H1 (cell line): ENCODE results near the gene CAMK2N2. TPM values are rescaled to one million over a fixed set of nuclear protein-coding genes. Genes with fewer than 3 reads are reported as not detected.
A peak's percentile ranks its signal among the peaks of the same experiment; 100 is the strongest.

Experiments used
- CTCF ChIA-PET: fragments of 300-600 bp; sonication (Branson Sonifier 250); formaldehyde crosslinking; loops from one replicate; lab custom pipeline; 2021; ENCODE audit not compliant: partially characterized antibody; lab: Charles Lee
- POLR2A ChIA-PET: fragments of 300-600 bp; sonication (Branson Sonifier 250); formaldehyde crosslinking; loops from one replicate; lab custom pipeline; 2021; ENCODE audit warnings: inconsistent platforms; ENCODE audit not compliant: partially characterized antibody; lab: Charles Lee
- DNase-seq, 2 experiments: peaks; one replicate each; pipeline versions ENCODE4 v3.0.0 to v3.0.0-alpha.2; 2010 to 2022; ENCODE audit warnings: low spot score in 2 of 2, low read depth in 1 of 2, mixed read lengths in 1 of 2
- FAIRE-seq: peaks from 2 replicates; lab custom pipeline; 2011; peaks lifted over from hg19 to GRCh38; lab: Jason Lieb, UNC
- H2AFZ ChIP-seq: 2 replicates; pipeline ENCODE4 v1.8.1; 2012; ENCODE audit warnings: low read length, inconsistent platforms
- H2AK5ac ChIP-seq: 2 replicates; pipeline ENCODE4 v1.6.1; 2013; ENCODE audit warnings: low read depth, low read length
- H2BK120ac ChIP-seq: replicated peaks from 2 replicates; pipeline ENCODE3; 2013; ENCODE audit warnings: low read depth, low read length, inconsistent platforms
- H2BK12ac ChIP-seq: 2 replicates; pipeline ENCODE4 v1.6.1; 2013; ENCODE audit warnings: low read depth, low read length
- H2BK15ac ChIP-seq: 2 replicates; pipeline ENCODE4 v1.6.1; 2013; ENCODE audit warnings: low read length
- H2BK20ac ChIP-seq: 2 replicates; pipeline ENCODE4 v1.6.1; 2013; ENCODE audit warnings: low read length
- H2BK5ac ChIP-seq: 2 replicates; pipeline ENCODE4 v1.6.1; 2013; ENCODE audit warnings: low read depth, low read length
- H3K14ac ChIP-seq: 2 replicates; pipeline ENCODE4 v1.6.1; 2013; ENCODE audit warnings: inconsistent platforms; ENCODE audit not compliant: insufficient read length
- H3K18ac ChIP-seq: 2 replicates; pipeline ENCODE4 v1.6.1; 2013; ENCODE audit warnings: low read length; ENCODE audit errors: extremely low read depth
- H3K23ac ChIP-seq: 2 replicates; pipeline ENCODE4 v1.6.1; 2013; ENCODE audit warnings: inconsistent platforms; ENCODE audit not compliant: insufficient read length
- H3K23me2 ChIP-seq: 2 replicates; pipeline ENCODE4 v1.6.1; 2013; ENCODE audit warnings: low read depth, low read length
- H3K27ac ChIP-seq: 2 replicates; pipeline ENCODE4 v1.6.1; 2011; ENCODE audit warnings: low read depth, low read length, inconsistent platforms
- H3K27me3 ChIP-seq, 4 experiments: replicated peaks in 1 of 4; 1 replicate in 1 of 4; 2 replicates in 3 of 4; pipeline versions ENCODE4 v1.6.1 to v1.8.1; 2011 to 2013; ENCODE audit warnings: low read length in 3 of 4, mild to moderate bottlenecking in 3 of 4, inconsistent platforms in 2 of 4, mixed read lengths in 2 of 4, moderate library complexity in 1 of 4; ENCODE audit not compliant: control insufficient read depth in 3 of 4, insufficient read depth in 3 of 4; ENCODE audit errors: extremely low read depth in 1 of 4
- H3K36me3 ChIP-seq, 4 experiments: 2 replicates each; pipeline versions ENCODE4 v1.6.1 to v1.8.1; 2011 to 2013; ENCODE audit warnings: mild to moderate bottlenecking in 4 of 4, low read length in 3 of 4, moderate library complexity in 2 of 4, control low read depth in 1 of 4, inconsistent platforms in 1 of 4; ENCODE audit not compliant: insufficient read depth in 4 of 4, control insufficient read depth in 2 of 4
- H3K4ac ChIP-seq: replicated peaks from 2 replicates; pipeline ENCODE3; 2013; ENCODE audit warnings: low read length, low read depth, mixed read lengths, inconsistent platforms; ENCODE audit not compliant: insufficient read length
- H3K4me1 ChIP-seq, 4 experiments: replicated peaks in 1 of 4; 1 replicate in 1 of 4; 2 replicates in 3 of 4; pipeline versions ENCODE4 v1.6.1 to v1.8.1; 2011 to 2013; ENCODE audit warnings: low read length in 3 of 4, inconsistent platforms in 2 of 4, mixed read lengths in 1 of 4; ENCODE audit not compliant: insufficient read depth in 4 of 4, control insufficient read depth in 3 of 4
- H3K4me2 ChIP-seq, 2 experiments: 2 replicates each; pipeline versions ENCODE4 v1.6.1 to v1.8.1; 2011 to 2013; ENCODE audit warnings: low read depth in 2 of 2, low read length in 2 of 2, control low read depth in 1 of 2, inconsistent platforms in 1 of 2, mild to moderate bottlenecking in 1 of 2; ENCODE audit not compliant: insufficient read depth in 1 of 2
- H3K4me3 ChIP-seq, 4 experiments: fragments of 200-600, 300-600 bp in 1 of 4; sonication (generic), shearing (Covaris generic), sonication (Bioruptor Twin) in 1 of 4; 2 replicates each; pipeline versions ENCODE4 v1.5.1 to v1.8.1; 2011 to 2016; ENCODE audit warnings: low read length in 4 of 4, low read depth in 3 of 4, control low read depth in 2 of 4, inconsistent platforms in 2 of 4, mild to moderate bottlenecking in 2 of 4, mixed read lengths in 1 of 4, moderate library complexity in 1 of 4; ENCODE audit not compliant: insufficient read depth in 2 of 4; ENCODE audit errors: extremely low read depth in 1 of 4
- H3K56ac ChIP-seq: replicated peaks from 2 replicates; pipeline ENCODE3; 2013; ENCODE audit warnings: low read depth, mild to moderate bottlenecking, mixed read lengths, low read length, inconsistent platforms; ENCODE audit not compliant: insufficient read length
- H3K79me1 ChIP-seq: 2 replicates; pipeline ENCODE4 v1.6.1; 2013; ENCODE audit warnings: low read depth, low read length, control low read depth
- H3K79me2 ChIP-seq, 2 experiments: 2 replicates each; pipeline versions ENCODE4 v1.6.1 to v1.8.1; 2012 to 2013; ENCODE audit warnings: low read length in 2 of 2, mild to moderate bottlenecking in 2 of 2, inconsistent platforms in 1 of 2; ENCODE audit not compliant: insufficient read depth in 2 of 2, control insufficient read depth in 1 of 2
- H3K9ac ChIP-seq, 4 experiments: replicated peaks in 1 of 4; 1 replicate in 1 of 4; 2 replicates in 3 of 4; pipeline versions ENCODE4 v1.6.1 to v1.8.1; 2011 to 2013; ENCODE audit warnings: low read depth in 3 of 4, low read length in 3 of 4, control low read depth in 2 of 4, mild to moderate bottlenecking in 2 of 4, moderate library complexity in 2 of 4, inconsistent platforms in 1 of 4; ENCODE audit errors: extremely low read depth in 1 of 4
- H3K9me3 ChIP-seq, 2 experiments: 2 replicates each; pipeline versions ENCODE4 v1.6.1 to v1.8.1; 2012 to 2013; ENCODE audit warnings: mild to moderate bottlenecking in 2 of 2, moderate library complexity in 2 of 2, control low read depth in 1 of 2, inconsistent platforms in 1 of 2, low read depth in 1 of 2, low read length in 1 of 2, mixed read lengths in 1 of 2; ENCODE audit not compliant: insufficient read depth in 2 of 2
- H4K20me1 ChIP-seq, 2 experiments: replicated peaks in 1 of 2; 2 replicates each; pipeline versions ENCODE3 to v1.8.1; 2011 to 2013; ENCODE audit warnings: inconsistent platforms in 2 of 2, low read length in 2 of 2, mild to moderate bottlenecking in 1 of 2; ENCODE audit not compliant: insufficient read depth in 2 of 2, control insufficient read depth in 1 of 2
- H4K5ac ChIP-seq: 2 replicates; pipeline ENCODE4 v1.6.1; 2013; ENCODE audit warnings: low read length, low read depth, mixed read lengths, inconsistent platforms; ENCODE audit not compliant: insufficient read length
- H4K8ac ChIP-seq: 2 replicates; pipeline ENCODE4 v1.8.0; 2013; ENCODE audit warnings: mild to moderate bottlenecking, moderate library complexity, low read length, inconsistent platforms; ENCODE audit not compliant: insufficient read depth; ENCODE audit errors: extremely low read depth
- H4K91ac ChIP-seq: replicated peaks from 2 replicates; pipeline ENCODE3; 2013; ENCODE audit warnings: low read length, mixed read lengths, inconsistent platforms; ENCODE audit not compliant: insufficient read length
- ASH2L ChIP-seq: fragments of 200-600, 300-600 bp; sonication (generic); IDR thresholded peaks from one replicate; pipeline ENCODE4 v1.7.1; 2017; ENCODE audit warnings: low read length
- EGR1 ChIP-seq: IDR thresholded peaks from 2 replicates; pipeline ENCODE4 v1.6.1; 2011; ENCODE audit warnings: low read depth, low read length, borderline replicate concordance
- EZH2 ChIP-seq: fragments of 200-600 bp; sonication (generic); IDR thresholded peaks from 2 replicates; pipeline ENCODE4 v1.7.1; 2012; ENCODE audit warnings: low read depth, mild to moderate bottlenecking, moderate library complexity, low read length, inconsistent platforms; ENCODE audit not compliant: severe bottlenecking
- SP2 ChIP-seq: IDR thresholded peaks from 2 replicates; pipeline ENCODE4 v1.6.1; 2012; ENCODE audit warnings: mild to moderate bottlenecking, low read length, inconsistent platforms
- SUZ12 ChIP-seq: fragments of 200-600 bp; sonication (generic); IDR thresholded peaks from 2 replicates; pipeline ENCODE4 v1.6.1; 2012; ENCODE audit warnings: mild to moderate bottlenecking, inconsistent platforms, low read length, moderate library complexity, mixed read lengths
- TAF1 ChIP-seq: IDR thresholded peaks from 2 replicates; pipeline ENCODE4 v1.6.1; 2011; ENCODE audit warnings: mild to moderate bottlenecking, low read depth, low read length
- TBP ChIP-seq: IDR thresholded peaks from 2 replicates; pipeline ENCODE4 v1.6.1; 2011; ENCODE audit warnings: low read depth, low read length, improper control_type of control experiment
- WGBS, 2 experiments: shearing (Covaris generic) in 1 of 2; methylation state at CpG; one replicate each; pipeline versions ENCODE4 v1.1.6 to v1.1.7; 2013 to 2015; ENCODE audit warnings: low lambda C conversion rate in 2 of 2, mixed read lengths in 2 of 2, inconsistent platforms in 1 of 2, low coverage in 1 of 2, missing lambda C conversion rate in 1 of 2; ENCODE audit not compliant: insufficient replicate concordance in 2 of 2, insufficient coverage in 1 of 2, insufficient read length in 1 of 2; ENCODE audit errors: extremely low coverage in 1 of 2, missing lambda C conversion rate in 1 of 2; 5-methylcytosine and 5-hydroxymethylcytosine counted together
- polyA plus RNA-seq, 7 experiments: library from polyadenylated mRNA; depleted of rRNA in 3 of 7; stranded (reverse) in 5 of 7; unstranded in 2 of 7; fragments of >200 nt in 5 of 7; fragments of 200-250 nt in 2 of 7; gene quantifications; 1 replicate in 5 of 7; 2 replicates in 1 of 7; 4 replicates in 1 of 7; pipeline versions ENCODE4 v1.2.1 to v1.2.3, GENCODE V29; 2011 to 2013; ENCODE audit warnings: missing spikeins in 2 of 7, mixed read lengths in 2 of 7
- total RNA-seq: library from RNA; stranded (reverse); fragmentation: NEBNext Ultra II Directional; extraction: Animal tissue kit (Norgen Biotek cat#: 25700); gene quantifications from 2 replicates; pipeline ENCODE4 v1.2.1, GENCODE V29; 2021
- TF ChIP-seq, protein P1 (sequence below), 3 experiments: IDR thresholded peaks; 1 replicate in 2 of 3; 2 replicates in 1 of 3; pipeline versions ENCODE4 v1.5.1 to v1.6.1; 2011; ENCODE audit warnings: low read length in 3 of 3, mild to moderate bottlenecking in 3 of 3, inconsistent platforms in 2 of 3, low read depth in 1 of 3, moderate library complexity in 1 of 3; ENCODE audit not compliant: insufficient read depth in 1 of 3; ENCODE audit errors: control extremely low read depth in 1 of 3

Gene CAMK2N2
- total and polyA plus RNA-seq, 2 of the 8 experiments (the other 6 are each of a cell fraction or from before 2014, with no cell fraction given), result 4.0 to 17.7 TPM

- Histone ChIP-seq H3K79me1 (no peaks in the 10 kb centered on the region), H2BK20ac (no peak within 1 kb of the TSS), H3K14ac (no peak within 1 kb of the TSS), H4K91ac (no peak within 1 kb of the TSS), H3K36me3 (peaks cover 0 to 8% (median 0%) of the 10 kb centered on the region in 4 experiments; a peak in 1 of 8 replicates), H4K8ac (no peak within 1 kb of the TSS), H2BK15ac (no peak within 1 kb of the TSS), H3K79me2 (no peaks in the 10 kb centered on the region), H3K9ac (no peak within 1 kb of the TSS), H2BK12ac (no peak within 1 kb of the TSS; the same call in 1 of the 2 replicates), H3K56ac (no peak within 1 kb of the TSS), H2BK120ac (no peak within 1 kb of the TSS), H3K18ac (no peak within 1 kb of the TSS; the same call in 1 of the 2 replicates), H3K4ac (no peak within 1 kb of the TSS), H2AFZ (peak within 1 kb of the TSS; percentile 27; the same call in 1 of the 2 replicates), H4K20me1 (peaks cover 4 to 7% of the 10 kb centered on the region in 2 experiments), H3K4me3 (peak within 1 kb of the TSS; percentile 33 to 59 (median 45)), H3K23ac (no peak within 1 kb of the TSS), H3K23me2 (peaks cover 11% of the 10 kb centered on the region; the same call in 1 of the 2 replicates), H2AK5ac (no peak within 1 kb of the TSS), H3K9me3 (no peaks in the 10 kb centered on the region), H3K27ac (no peak within 1 kb of the TSS), H3K4me1 (peaks cover 0 to 20% (median 4%) of the 10 kb centered on the region in 4 experiments; a peak in 5 of 7 replicates), H3K27me3 (peaks cover 35 to 60% (median 53%) of the 10 kb centered on the region in 4 experiments), H4K5ac (no peak within 1 kb of the TSS), H3K4me2 (peak within 1 kb of the TSS; percentile 61 to 96), H2BK5ac (no peak within 1 kb of the TSS)
- FAIRE-seq, result no peak
- peak in 1 of 2 experiments; percentile 86 for DNase-seq
- WGBS, 2 experiments, result 5% methylated on average over 48 of the region's 66 CpGs; no CpG with 5 or more reads in 1 of the 2 experiments
- POLR2A ChIA-PET, result interaction anchor here (0.5 to 2.5 kb wide), 10 partner anchors 10 to 90 kb away, joined by 3 to 10 read pairs (median 3); partner anchors contain the start of genes ABCF3 and EEF1AKMT4
- CTCF ChIA-PET, result interaction anchor here (1.1 to 10.3 kb wide), 10 partner anchors 11 to 324 kb away, joined by 3 to 183 read pairs (median 27); partner anchors contain the start of genes CAMK2N2 and EEF1AKMT4
- TF ChIP-seq TBP (no peak), EZH2 (peak; percentile 62), SUZ12 (peak; percentile 23; the same call in 1 of the 2 replicates), EGR1 (peak; percentile 65; the same call in 1 of the 2 replicates), ASH2L (peak; percentile 23), TAF1 (0 out of 2 replicates have a peak, but pooled peaks have one; percentile 26), SP2 (no peak)
- TF ChIP-seq, protein P1, sequence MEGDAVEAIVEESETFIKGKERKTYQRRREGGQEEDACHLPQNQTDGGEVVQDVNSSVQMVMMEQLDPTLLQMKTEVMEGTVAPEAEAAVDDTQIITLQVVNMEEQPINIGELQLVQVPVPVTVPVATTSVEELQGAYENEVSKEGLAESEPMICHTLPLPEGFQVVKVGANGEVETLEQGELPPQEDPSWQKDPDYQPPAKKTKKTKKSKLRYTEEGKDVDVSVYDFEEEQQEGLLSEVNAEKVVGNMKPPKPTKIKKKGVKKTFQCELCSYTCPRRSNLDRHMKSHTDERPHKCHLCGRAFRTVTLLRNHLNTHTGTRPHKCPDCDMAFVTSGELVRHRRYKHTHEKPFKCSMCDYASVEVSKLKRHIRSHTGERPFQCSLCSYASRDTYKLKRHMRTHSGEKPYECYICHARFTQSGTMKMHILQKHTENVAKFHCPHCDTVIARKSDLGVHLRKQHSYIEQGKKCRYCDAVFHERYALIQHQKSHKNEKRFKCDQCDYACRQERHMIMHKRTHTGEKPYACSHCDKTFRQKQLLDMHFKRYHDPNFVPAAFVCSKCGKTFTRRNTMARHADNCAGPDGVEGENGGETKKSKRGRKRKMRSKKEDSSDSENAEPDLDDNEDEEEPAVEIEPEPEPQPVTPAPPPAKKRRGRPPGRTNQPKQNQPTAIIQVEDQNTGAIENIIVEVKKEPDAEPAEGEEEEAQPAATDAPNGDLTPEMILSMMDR (IDR thresholded peaks at IDR 0.05; ENCODE audit: control extremely low read depth in 1 of 3, insufficient read depth in 1 of 3, low read depth in 1 of 3, low read length in 3 of 3), result peak in 2 of 3 experiments; percentile 14 to 15; a peak in 1 of 4 replicates
Observed at GRCh38 chr3:184229394-184230080, 31.8 kb downstream of the CAMK2N2 start, which contains the start of gene VWA5B2. VWA5B2 (plus strand) TSS chr3:184229585; CDS start chr3:184230529, 944 bp downstream.
